Skeletal muscle cell (primary cell): ENCODE measurements around the gene ARL10.

Experiments
- DNase-seq: peaks from one replicate; pipeline ENCODE4 v3.0.0-alpha.2; 2010; ENCODE audit warnings: low read depth
- H3K4me3 ChIP-seq: 2 replicates; pipeline ENCODE4 v1.5.1; 2011; ENCODE audit warnings: low read depth, mild to moderate bottlenecking, control low read depth, low read length, moderate library complexity

ARL10 gene

DNA sequence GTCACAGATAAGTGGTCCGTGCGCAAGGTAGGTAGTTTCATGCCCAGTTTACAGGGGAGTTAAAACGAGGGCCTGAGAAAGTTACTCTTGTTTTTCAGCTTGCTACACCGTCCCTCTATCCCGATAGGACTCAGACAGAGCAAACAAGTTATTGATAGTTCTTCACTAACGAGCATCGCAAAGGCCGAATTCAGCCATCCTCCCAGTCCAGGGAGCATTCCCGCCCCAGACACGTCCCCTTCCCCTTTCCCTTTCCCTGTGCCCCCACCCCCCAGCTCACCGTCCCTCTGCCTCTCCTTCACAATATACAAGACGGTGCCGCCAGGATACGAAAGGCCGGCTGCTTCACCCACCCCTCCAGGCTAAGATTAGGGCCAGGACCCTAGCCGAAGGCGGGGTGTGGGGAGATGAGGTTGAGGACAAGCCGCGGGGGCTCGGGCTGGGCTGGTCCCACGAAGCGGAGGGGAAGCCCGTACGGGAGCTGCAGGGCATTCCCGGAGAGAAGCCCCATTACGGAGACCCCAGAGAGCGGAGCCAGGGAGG, 4.3 kb upstream of the ARL10 start:
- DNase-seq: no peak
- peak overlapping the region; percentile 82 for H3K4me3 ChIP-seq

- peak; percentile 59 for DNase-seq
- peak within 1 kb of the TSS; percentile 82 for H3K4me3 ChIP-seq
Measured at GRCh38 chr5:176361437-176362232, 3.7 kb upstream of the ARL10 start, which contains the start of gene KIAA1191. Gene KIAA1191, minus strand, starts transcription at chr5:176361764. Its CDS starts 2,256 bp downstream, at chr5:176359508.

GRCh38 chr5:176362233-176362490, 3.1 kb upstream of the ARL10 start:
- no peak for DNase-seq
- H3K4me3 ChIP-seq: peak overlapping the region; percentile 82

DNA sequence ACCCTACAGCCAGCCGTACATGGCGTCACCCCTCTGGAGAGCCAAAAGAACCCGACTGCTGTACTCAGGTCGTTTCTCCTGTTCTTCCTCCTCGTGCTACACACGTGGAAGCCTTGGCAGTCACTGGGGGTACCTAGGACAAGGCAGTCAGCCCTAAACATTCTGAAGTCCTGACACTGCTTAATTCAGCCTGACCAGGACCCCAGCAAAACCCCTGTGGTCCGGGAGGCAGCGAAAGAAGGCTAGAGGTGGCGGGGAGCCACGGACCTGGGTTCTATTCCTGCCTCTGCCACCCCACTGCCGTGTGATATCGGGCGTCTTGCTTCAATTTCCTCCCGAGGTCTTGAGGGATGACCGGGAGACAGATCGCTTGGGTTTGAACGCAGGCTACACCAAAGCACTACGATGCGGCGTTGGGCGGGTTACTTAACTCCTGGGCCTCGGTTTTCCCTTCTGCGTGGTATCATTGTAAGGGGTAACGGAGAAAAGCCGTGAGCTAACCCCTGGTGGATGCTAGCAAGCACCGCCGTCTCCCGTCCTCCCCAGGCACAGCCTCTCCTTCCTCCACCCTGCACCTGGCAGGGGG, 429 bp upstream of the ARL10 start:
- DNase-seq: no peak
- peak overlapping the region; percentile 71 for H3K4me3 ChIP-seq

DNA sequence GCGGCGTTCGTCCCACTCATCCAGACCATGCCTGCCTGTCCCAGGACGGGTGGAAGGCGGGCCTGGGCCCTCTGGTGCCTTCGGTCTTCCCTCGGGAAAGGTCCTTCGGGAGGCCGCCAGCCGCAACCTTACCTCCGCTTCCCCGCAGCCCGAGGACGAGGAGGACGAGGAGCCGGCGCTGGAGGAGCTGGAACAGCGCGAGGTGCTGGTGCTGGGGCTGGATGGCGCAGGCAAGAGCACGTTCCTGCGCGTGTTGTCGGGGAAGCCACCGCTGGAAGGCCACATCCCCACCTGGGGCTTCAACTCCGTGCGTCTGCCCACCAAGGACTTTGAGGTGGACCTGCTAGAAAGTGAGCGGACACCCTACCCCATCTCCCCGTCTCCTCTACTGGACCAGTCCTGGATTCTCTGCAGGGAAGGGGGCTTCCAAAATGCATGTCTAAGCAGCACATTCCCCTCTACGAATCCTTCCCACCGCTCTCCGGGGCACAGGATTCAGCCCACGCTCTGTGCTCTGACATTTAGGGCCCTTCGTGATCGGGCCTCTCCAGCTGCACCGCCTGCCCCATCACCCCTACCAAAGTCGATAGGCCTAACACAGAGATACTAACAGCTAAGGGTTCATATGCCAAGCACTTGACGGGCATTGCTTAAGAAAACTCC, 1.1 kb downstream of the ARL10 start:
- peak overlapping the region; percentile 71 for H3K4me3 ChIP-seq
- DNase-seq: no peak

- H3K4me3 ChIP-seq: no peak overlapping the region
- no peak for DNase-seq
Measured at GRCh38 chr5:176368726-176369125, 3.4 kb downstream of the ARL10 start.

GRCh38 chr5:176369934-176370711, 4.8 kb downstream of the ARL10 start:
- DNase-seq: no peak
- no peak overlapping the region for H3K4me3 ChIP-seq

- no peak overlapping the region for H3K4me3 ChIP-seq
- DNase-seq: no peak
Measured at GRCh38 chr5:176371621-176372539, 6.6 kb downstream of the ARL10 start.

- no peak for DNase-seq
- H3K4me3 ChIP-seq: no peak overlapping the region
Measured at GRCh38 chr5:176373100-176373818, 8.0 kb downstream of the ARL10 start.

DNA sequence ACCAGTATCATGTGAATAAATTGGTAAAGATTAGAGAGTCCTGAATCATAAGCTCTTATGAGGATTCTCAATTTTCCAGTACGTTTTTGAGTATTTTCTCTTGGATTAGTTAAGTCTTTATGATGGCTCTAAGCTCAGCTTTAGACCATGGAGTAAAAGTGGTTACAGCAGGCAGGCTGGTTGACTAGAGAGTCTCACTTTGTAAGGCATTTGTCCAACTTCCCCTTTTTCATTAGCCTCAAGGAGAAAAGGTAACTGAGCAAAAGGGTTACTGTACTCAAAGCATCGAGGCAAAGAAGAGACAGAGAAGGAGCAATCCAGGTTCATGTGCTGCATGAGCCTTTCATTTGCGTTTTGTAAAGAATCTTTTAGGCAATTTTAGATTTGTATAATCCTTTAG, 14.6 kb downstream of the ARL10 start:
- DNase-seq: no peak
- H3K4me3 ChIP-seq: no peak overlapping the region

DNA sequence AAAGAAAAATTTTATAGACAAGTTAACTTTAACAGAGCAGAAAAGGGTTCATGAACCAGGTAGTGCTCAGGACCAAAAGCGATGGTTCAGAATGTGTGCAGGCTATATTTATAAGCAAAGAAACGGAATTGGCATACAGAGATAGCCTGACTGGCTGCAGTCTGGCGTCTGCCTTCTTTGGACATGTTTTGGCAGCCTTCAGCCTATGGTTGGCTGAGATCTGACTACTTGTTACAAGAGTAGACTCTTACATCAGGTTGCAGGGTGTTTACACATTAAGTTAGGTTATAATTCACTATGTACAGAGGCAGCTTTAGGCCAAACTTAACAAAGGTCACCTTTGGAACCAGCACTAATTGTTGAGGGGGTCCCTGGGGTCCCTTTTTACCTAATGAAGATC, 16.1 kb downstream of the ARL10 start:
- H3K4me3 ChIP-seq: no peak overlapping the region

GRCh38 chr5:176381979-176382378, 16.7 kb downstream of the ARL10 start:
- DNase-seq: no peak
- no peak overlapping the region for H3K4me3 ChIP-seq

More for the DNA sequence above, 16.1 kb downstream of the ARL10 start:
- no peak for DNase-seq

DNA sequence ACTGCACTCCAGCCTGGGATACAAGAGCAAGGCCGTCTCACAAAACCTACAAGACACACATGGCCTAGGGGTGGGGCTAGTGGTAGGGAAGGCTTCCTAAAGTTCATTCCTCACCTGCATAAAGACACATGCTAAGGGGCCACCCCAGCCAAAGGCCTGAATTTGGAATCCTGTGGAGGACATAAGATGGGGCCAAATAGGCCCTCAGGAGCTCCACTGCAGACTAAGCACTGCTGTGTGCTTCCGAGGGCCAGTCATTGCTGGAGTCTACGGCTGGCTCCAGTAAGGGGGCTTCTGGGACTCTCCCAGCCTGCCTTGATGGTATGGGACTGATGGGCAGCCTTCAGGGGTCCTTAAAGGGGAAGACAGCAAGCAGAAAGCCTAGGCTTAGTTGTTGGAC, 17.4 kb downstream of the ARL10 start:
- H3K4me3 ChIP-seq: no peak overlapping the region

GRCh38 chr5:176383248-176383905, 18.1 kb downstream of the ARL10 start:
- no peak overlapping the region for H3K4me3 ChIP-seq
- no peak for DNase-seq

More for the DNA sequence above, 17.4 kb downstream of the ARL10 start:
- DNase-seq: no peak

GRCh38 chr5:176383961-176384360, 18.7 kb downstream of the ARL10 start:
- DNase-seq: no peak
- H3K4me3 ChIP-seq: no peak overlapping the region

DNA sequence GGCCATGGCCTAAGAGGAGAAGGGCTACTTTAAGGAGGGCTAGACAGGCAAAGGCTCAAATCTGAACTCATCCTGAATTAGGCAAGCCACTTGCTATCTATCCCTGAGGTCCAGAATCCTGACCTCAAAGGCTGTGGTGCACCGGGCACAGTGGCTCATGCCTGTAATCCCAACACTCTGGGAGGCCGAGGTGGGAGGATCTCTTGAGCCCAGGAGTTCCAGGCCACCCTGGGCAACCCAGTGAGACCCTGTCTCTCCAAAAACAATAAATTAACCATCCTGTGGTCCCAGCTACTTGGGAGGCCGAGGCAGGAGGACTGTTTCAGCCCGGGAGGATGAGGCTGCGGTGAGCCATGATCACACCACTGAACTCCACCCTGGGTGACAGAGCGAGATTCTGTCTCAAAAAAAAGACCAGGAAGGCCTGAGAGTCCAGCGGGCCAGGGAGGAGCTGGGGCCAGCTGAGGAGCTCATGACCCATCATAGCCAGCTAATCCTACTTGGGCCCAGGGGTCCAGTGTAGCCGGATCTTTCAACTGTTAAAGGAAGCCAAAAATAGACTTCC, 19.2 kb downstream of the ARL10 start:
- no peak overlapping the region for H3K4me3 ChIP-seq
- DNase-seq: no peak

GRCh38 chr5:176384991-176385390, 19.7 kb downstream of the ARL10 start:
- H3K4me3 ChIP-seq: no peak overlapping the region
- no peak for DNase-seq
